Activated T-cell treated with anti-CD3 and anti-CD28 coated beads, Interleukin-2, amount 50 U/mL, for 48 hours (primary cell): Measurements from ENCODE around the gene ARPIN.
"Not testable (repeated sequence)": the region's sequence is repeated elsewhere in the genome, so short reads cannot be mapped to it uniquely, and the experiment has no call there.

Experiments used
- DNase-seq, 2 experiments: peaks; one replicate each; pipeline ENCODE4 v3.0.0-alpha.2; 2020

The ARPIN gene

DNA sequence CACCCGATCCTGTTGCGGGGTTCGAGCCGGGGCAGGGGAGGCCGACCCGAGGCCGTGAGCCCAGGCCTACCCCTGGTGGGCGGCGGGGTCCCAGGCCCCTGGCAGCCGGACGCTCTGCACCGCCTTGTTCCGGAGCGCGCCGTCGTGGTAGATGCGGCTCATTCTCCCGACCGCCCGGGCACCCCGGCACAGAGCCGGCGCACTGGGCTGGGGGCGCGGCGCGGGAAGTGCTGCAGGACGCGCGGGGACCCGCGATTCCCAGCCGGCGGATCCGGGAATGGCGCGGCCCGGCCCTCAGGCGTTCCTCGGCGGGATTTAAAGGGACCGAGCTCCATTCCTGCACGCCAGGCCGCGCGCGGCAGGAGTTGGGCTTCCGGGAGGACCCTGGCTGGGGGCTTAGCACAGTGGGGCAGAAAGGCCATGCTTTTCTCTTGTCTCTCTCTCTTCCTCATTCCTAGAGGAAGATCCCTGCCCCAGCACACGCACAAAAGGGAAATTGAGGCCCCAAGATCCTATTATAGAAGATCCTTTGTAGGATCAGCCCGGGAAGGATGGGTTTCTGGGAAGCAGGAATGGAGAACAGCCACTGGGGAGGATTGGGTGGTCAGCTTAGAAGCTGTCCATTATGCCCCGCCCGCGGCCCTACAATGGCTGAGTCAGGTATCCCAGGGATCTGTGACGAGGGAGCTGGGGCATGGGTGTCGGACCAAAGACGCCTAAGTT lies at the start of gene ARPIN:
TSS of gene ARPIN (minus strand) at position 279 of the 723 bp plus-strand sequence. CDS start at position 162, 117 bp downstream.
- DNase-seq, result peak in 1 of 2 experiments; percentile 31

DNA sequence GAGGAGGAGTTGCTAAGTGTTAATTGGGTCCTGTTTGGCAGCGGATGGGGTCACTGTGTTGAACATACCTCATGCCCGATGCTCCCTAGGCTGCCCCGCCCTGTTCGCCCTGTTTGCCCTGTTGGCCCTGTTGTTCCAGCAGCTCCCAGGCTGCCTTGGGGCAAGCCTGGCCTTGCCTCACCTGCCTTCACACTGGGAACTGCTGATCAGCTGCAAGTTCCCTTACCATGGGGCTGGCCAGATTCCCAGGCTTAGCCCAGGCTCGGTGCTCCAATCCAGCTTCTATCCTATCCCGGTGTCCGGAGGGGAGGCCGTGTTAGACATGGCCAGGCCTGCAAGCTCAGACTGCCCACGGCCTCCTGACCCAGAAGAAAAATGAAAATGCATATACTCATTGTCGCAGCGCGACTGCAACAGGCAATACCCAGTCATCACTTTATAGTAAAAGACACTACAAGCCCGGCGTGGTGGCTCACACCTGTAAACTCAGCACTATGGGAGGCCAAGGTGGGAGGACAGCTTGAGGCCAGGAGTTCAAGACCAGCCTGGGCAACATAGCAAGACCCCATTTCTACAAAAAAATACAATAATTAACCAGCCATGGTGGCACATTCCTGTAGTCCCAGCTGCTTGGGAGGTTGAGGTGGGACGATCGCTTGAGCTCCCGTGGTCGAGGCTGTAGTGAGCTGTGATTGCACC lies 45.5 kb upstream of the ARPIN start:
- DNase-seq, result no peak

DNA sequence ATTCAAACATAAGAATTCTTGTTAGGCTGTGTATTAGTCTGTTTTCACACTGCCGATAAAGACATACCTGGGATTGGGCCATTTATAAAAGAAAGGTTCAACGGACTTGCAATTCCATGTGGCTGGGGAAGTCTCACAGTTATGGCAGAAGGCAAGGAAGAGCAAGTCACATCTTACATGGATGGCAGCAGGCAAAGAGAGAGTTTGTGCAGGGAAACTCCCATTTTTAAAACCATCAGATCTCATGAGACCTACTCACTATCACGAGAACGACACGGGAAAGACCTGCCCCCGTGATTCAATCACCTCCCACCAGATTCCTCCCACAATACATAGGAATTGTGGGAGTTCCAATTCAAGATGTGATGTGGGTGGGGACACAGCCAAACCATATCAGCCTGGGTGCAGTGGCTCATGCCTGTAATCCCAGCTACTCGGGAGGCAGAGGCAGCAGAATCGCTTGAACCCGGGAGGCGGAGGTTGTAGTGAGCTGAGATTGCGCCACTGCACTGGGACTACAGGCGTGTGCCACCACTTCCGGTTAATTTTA lies 42.8 kb upstream of the ARPIN start:
- not testable (repeated sequence) for DNase-seq

DNA sequence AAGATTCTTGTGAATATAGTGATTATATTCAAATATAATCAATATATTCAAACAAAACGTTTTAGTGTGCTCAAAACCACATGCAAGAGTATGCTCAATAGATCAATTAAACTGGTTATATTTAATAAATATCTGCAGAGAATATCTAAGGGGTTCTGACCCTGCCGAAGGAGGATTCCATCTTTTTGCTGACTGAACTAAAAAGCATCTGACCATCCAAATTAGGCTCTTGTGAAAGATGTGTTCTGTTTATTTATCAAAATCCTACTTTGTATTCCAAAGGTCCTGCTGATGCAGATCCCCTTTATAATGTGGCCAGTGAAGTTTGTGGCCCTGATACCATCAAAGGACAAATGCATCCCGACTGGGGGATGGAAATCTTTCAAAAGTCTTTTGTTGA lies 41.8 kb upstream of the ARPIN start:
- no peak for DNase-seq

DNA sequence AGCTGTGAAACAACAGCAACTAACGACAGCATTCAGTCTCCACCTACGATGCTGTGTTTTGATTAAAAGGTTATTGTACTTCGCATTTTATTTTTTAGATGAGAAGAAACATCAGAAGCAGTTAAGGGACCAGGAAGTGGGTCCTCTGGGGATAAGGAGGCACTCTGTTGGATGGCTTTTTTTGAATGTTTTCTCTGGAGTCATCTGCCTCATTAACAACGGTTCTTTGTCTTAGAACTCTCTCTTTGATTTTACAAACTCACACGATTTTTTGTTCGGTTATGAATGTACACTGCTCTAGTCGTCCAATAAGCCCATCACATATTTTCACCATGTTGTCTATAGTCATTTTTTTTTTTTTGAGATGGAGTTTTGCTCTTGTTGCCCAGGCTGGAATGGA lies 36.0 kb upstream of the ARPIN start:
- DNase-seq, result no peak

DNA sequence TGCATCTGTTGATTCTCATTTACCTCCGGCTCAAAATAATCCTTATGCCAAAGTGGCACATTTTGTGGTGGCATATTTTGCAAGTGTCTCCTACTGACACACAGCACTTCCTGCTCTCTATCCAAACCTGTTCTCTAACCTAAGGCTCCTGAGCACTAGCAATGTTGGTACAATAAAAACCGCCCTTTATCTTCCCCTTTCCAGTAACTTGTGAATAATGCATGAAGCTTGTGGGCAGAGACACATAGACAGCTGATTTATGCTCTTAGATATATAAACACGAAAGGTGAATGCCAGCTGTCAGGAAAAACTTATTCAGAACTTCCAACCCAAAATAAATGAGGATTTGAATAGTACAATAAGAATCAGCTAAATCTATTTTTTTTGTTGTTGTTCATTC lies 34.6 kb upstream of the ARPIN start:
- no peak for DNase-seq

DNA sequence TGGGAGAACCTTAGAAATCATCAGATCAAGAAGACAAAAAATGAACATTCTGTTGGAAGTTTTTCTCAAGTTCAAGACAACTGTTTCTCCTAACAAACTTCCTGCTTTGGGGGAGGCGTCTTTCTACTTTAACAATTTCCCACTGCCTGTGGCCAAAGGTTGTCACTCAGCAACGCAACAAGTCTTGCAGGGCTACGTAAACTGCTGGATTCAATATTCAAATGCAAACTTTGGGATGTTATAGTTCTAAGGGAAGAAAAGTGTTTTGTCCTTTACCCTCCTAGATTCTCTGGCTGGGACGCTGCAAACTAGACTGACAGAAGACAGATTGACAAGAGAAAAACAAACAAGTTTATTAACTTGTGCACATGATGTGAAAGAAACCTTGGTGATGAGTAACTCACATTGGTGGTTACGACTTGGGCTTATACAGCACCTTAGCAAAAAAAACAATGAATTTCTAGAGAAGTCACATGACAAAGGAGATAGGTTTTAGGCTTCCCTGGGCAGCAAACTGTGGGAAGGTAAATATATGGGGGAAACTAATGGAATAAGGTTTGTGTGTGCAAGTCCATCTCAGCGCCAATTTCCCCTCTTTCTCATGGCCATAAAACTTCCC lies 34.0 kb upstream of the ARPIN start:
- no peak for DNase-seq

DNA sequence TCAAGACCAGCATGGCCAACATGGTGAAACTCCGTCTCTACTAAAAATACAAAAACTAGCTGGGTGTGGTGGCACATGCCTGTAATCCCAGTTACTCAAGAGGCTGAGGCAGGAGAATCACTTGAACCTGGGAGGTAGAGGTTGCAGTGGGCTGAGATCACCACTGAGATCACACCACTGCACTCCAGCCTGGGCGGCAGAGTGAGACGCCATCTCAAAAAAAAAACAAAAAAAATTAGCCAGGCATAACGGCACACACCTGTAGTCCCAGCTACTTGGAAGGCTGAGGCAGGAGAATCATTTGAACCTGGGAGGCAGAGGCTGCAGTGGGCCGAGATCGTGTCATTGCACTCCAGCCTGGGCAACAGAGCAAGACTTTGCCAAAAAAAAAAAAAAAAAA lies 31.0 kb upstream of the ARPIN start:
- DNase-seq, result not testable (repeated sequence)

DNA sequence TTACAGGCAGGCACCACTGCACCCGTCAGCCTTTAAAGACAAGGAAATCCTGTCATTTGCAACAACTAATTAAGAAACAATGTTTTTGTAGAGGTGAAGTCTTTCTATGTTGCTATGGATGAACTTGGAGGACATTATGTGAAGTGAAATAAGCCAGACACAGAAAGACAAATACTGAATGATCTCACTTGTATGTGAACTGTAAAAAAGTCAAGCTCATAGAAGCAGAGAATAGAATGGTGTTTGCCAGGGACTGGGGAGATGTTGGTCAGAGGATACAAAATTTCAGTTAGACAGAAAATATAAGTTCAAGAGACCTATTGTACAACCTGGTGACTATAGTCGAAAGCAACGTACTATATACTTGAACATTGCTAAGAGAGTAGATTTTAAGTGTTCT lies 27.2 kb upstream of the ARPIN start:
- no peak for DNase-seq

DNA sequence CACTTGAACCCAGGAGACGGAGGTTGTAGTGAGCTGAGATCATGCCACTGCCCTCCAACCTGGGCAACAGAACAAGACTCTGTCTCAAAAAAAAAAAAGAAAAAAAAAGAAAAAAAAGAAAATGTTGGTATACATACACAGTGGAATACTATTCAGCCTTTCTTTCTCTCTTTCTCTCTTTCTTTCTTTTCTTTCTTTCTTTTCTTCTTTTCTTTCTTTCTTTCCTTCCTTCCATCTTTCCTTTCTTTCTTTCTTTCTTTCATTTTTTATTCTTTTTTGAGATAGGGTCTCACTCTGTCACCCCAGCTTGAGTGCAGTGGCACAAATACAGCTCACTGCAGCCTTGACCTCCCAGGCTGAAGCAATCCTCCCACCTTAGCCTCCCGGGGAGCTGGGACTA lies 26.6 kb upstream of the ARPIN start:
- DNase-seq, result not testable (repeated sequence)

DNA sequence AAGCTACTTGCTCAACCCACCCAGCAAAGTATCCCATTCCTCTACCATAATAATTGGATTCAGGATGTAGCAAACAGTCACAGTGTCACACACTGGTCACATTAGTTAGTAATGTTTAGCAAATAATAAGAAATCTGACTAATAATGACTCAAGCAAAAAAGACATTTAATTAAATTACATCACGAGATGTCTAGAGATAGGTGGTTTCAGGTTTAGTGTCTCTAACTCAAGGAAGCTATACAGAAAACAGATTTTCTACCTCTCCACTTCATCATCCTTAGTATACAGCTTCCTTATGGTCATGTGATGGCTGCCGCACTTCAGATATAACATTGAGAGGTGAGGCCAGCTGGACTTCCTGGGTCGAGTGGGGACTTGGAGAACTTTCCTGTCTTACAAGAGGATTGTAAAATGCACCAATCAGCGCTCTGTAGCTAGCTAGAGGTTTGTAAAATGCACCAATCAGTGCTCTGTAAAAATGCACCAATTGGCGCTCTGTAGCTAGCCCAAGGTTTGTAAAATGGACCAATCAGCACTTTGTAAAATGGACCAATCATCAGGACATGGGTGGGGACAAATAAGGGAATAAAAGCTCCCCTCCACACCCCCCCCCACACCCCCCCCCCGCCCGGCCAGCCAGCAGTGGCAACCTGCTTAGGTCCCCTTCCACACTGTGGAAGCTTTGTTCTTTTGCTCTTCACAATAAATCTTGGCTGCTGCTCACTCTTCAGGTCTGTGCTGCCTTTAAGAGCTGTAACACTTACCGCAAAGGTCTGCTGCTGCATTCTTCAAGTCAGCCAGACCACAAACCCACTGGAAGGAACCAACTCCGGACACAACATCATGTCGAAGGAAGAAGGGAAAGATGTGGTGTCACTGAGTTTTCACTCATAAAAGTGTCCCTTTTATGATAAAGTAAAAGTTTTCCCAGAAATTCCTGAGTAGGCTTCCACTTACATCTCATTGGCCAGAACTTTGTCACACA lies 24.9 kb upstream of the ARPIN start:
- no peak for DNase-seq

DNA sequence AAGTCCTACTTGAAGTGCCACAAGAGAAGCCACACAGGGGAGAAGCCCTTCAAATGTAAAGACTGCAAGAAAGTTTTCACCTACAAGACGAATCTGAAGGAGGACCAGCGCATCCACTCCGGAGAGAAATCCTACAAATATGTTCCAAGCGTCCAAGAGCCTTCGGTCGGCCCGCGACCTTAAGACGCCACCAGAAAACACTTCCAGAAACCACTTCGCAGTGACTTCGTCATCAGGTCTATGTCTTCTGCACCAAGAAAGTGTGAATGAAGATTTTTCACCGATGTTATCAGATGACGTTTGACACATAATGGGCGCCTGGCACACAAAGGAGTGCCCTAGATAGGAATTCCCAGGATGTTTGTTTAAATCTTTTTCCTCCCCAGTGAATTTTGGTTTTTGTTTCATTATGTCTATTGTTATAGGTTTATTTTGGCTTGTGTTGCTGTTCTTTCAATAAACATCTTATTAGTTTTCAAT lies 24.1 kb upstream of the ARPIN start:
- DNase-seq, result no peak

DNA sequence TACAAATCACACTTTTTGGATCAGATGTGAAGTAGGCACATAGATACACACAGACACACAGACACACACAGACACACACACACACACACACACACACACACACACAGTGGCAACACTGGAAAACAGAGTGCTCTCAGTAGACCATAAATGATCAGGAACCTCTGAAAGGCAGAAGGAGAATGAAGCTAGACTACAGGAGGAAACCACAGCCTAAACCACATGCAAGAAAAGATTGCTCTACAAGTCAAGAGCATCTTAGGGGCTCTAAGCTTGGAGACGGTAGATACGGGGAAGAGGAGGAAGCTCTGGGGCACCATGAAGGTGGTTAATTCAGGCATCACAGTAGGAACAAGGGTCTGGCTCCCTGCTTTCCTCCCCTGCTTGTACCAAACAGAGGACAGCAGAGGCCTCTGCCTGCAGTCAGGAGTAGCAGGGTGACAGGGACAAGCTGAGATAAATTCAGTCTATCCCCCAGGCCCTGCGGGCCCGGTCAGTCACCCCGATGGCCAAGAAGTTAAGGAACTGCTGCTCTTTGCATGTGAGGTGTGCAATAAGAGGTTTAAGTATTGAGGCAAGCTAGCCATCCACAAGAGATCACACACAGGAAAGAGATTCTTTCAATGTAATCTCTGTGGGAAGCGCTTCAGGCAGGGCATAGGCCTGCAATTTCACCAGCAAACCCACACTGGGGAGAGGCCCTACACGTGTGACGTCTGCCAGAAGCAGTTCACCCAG lies 23.5 kb upstream of the ARPIN start:
- peak in 1 of 2 experiments; percentile 24 for DNase-seq

DNA sequence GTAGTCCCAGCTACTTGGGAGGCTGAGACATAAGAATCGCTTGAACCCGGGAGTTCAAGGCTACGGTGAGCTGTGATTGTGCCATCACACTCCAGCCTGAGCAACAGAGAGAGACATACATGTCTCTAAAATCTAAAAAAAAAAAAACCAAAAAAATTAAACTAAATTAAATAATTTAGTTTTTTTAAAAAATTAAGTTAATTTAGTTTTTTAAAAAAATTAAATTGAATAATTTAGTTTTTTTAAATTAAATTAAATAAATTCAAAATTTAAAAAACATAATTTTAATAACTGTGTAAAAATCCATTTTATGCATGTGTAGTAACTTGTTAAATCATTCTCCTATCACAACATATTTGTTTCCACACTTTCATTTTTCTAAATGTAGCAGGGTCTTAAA lies 20.1 kb upstream of the ARPIN start:
- DNase-seq, result no peak

DNA sequence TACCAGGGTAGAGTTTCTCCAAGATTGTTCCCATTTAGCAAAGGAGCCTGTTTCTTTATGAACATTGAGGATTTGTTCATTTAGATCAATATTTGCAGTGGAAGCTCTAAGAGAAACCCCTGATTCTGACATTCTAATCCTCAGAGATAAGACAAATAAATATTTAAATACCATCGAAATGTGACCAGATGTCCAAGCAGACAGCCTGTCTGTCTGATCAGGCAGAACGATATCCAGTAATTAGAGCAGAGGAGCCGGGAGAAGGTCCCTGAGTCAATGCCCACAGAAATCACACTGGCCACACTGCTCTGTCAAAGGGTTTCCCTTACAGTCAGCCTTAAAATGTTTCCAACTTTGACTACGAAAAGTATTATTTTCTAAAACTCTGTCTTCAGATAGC lies 15.7 kb upstream of the ARPIN start:
- DNase-seq, result no peak

DNA sequence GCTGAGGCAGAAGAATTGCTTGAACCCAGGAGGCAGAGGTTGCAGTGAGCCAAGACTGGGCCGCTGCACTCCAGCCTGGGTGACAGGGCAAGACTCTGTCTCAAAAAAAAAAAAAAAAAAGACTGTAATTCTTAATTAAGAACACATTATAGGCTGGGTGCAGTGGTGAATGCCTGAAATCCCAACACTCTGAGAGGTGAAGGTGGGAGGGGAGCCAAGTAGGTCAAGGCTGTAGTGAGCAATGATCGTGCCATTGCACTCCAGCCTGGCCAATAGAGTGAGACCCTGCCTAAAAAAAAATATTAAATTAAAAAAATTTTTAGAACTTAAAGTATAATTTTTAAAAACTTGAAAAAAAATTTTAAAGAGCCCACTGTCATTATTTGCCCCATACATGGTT lies 13.4 kb upstream of the ARPIN start:
- DNase-seq, result no peak

DNA sequence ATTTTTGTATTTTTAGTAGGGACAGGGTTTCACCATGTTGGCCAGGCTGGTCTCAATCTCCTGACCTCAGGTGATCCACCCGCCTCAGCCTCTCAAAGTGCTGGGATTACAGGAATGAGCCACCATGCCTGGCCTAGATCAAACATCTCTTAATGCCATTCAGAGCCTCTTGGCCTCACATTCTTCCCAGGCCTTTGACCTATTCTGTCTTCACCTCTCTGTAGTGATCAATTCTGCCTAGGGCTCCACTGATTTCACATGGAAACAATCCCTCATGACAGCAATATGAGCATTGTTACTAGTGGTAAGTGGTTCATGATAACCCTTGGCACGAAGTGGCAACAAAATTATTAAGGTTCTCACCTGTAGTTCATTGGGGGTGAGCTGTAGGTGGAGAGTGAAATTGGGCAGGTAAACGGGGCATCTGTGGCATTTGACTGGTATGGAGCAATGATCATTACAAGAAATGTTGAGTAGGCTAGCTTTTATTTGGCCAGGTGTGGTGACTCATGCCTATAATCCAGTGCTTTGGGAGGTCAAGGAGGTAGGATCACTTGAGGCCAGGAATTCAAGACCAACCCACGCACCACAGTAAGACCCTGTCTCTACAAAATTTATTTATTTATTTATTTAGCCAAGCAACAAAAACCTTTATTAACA lies 4.8 kb upstream of the ARPIN start:
- no peak for DNase-seq

DNA sequence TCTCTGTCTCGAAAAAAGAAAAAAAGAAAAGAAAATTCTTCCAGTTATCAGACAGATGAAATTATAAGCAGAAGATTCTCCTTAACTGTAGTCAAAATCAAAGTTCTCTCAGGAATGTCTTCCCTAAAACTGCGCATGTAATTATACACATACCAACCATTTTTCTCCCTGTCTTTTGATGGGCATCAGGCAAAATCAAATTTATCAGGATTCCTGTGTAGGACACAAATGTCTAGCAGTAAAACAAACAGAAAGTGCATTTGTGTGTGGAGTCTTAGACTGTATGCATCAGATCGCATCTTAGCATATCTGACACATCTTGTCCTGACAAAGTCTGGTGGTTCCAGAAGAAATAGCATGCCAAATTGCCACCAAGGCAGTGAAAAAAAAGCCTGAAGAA lies 3.9 kb upstream of the ARPIN start:
- DNase-seq, result no peak

DNA sequence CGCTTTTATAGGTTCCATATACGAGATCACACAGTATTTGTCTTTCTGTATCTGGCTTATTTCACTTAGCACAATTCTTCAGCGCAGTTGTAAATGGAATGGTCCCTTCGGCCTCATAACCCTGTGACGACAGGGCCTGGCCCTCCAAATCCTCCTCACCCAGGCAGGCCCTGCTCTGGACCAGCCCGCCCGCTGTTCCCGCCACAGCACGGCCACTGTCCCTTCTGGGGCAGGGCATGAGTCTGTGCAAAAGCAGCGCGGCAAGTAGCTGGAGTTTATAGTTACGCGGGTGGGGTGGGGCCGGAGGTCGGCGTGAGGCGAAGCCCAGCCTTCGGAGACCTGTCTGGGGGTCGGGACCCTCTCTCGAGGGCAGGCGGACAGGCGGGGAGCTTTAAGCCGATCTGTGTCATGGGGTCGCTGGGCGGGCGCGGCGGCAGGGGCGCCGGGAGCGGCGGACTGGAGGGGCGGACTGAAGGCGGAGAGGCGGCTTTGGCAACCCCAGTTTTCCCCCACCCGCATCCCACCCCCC lies 543 bp downstream of the ARPIN start:
- no peak for DNase-seq

DNA sequence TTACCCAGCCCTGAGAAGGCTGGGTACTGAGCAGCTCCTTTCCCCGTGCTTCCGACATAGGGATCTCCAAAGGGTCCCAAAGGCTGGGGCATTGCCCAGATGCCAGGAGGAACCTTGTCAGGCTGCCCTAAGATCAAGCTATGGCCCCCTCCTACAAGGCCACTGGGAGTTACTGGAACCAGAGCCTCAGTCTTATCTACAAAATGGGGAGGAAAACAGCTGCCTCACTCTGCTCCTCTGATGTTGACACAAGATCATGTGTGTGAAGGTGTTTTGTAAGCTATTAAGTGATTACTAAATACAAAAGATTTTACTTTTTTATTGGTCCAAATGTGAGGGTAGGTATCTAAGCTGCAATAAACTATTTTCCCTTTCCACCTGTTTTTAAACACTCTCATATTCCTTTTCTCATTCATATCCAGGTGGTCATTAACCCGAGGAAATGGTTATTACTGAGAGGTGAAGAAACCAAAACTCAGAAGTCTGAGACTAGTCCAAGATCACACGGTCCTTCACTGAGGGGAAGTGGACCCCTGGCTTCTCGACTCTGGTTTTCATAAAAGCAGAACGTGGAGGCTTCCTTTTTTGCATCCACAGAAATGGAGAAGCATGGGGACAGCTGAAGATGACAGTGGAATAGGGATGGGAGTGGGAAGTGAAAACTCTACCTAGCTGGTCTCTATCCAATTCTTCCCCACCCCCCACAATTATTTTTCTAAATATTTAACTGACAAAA lies 1.7 kb downstream of the ARPIN start:
- DNase-seq, result no peak
